NCI-H146 (cell line): ENCODE measurements around the gene C4BPA.

Experiments
- DNase-seq: peaks from one replicate; lab custom pipeline; 2025; lab: John Stamatoyannopoulos, UW

C4BPA gene

GRCh38 chr1:207077470-207078377 is 26.3 kb upstream of the C4BPA start:
- DNase-seq: peak; percentile 42

DNA sequence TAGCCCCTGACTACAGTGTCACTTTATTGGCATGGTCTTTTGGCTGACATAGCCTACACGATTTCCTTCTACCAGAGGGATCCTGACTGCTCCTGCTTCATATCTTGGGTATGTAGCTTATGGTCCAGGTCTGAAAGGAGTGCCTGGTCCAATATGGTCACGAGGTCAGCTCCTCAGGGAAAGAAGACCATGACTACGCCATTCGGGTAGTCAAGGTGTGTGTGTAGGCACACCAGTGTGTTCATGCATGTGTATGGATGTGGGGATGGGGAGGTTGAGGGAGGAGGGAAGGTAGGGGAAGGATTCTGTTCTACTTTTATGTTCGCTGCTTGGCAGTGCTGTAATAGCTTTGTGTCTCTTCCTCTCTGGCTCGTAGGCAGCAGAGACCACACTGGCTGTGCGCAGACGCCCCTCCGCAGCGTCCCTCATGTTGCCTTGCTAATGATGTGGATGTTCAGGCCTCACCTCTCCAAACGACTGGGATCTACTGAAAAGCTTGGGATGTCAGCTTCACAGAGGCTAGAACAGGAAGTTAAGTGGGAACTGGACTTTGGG is 25.4 kb upstream of the C4BPA start:
- DNase-seq: no peak

DNA sequence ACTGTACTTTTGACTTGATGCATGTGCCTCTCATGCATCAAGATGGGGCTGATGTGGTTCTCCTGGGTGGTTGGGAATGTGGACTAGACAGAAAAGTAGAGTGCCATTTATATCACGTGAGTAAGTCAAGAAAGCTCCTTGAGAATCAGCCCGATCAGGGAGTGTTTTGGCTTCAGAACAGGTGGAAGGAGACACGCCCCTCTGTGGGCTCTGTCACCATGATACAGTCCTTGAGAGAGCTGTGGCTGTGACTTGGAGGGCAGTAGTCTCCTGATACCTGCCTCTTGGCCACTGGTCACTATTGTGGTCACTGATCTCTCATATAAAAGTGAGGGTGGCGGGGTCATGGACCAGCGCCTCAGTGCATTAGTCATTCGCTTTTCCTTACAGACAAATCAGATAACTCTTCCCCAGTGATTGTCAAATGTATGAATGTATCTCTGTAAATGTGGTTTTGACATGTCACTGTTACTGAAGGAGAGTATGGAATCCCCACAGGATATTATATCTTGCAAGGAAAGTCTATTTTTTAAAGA is 24.3 kb upstream of the C4BPA start:
- DNase-seq: no peak

- DNase-seq: no peak
Observed at GRCh38 chr1:207081088-207081487, 22.9 kb upstream of the C4BPA start.

DNA sequence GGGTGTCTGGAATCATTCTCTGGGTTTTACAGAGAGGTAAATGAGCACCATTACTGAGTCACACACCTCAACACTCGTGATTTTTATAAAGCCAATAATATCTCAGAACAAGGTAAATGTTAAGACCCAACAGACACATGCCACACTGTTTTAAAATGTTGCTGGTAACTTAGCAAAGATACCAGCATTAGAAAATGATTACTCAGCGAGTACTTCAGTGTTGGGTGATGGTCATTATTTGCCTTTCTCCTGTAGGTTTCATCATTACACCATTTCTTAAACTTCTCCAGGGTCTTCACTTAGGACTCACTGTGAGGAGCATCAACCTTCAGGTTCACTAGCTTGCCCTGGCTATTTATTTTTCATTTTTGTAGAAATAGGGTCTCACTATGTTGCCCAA is 22.2 kb upstream of the C4BPA start:
- no peak for DNase-seq

DNA sequence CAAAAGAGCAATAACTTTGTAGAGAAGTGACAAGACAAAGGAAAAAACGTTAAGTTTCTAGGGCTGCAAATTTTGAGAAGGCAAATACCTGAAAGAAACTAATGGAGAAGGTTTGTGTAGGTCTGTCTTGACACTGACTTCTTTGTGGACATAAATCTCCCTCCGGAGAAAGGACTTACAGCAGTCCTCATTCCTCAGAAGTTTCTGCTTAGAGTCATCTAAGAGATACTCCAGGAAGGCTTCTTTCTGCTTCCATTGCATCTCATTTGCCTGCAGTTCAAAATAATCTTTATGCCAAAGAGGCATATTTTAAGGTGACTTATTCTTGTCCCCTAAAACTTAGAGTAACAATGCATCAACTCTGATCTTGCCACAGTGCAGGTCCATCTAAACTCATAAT is 19.8 kb upstream of the C4BPA start:
- DNase-seq: no peak

GRCh38 chr1:207084701-207085180 is 19.3 kb upstream of the C4BPA start:
- peak; percentile 45 for DNase-seq

DNA sequence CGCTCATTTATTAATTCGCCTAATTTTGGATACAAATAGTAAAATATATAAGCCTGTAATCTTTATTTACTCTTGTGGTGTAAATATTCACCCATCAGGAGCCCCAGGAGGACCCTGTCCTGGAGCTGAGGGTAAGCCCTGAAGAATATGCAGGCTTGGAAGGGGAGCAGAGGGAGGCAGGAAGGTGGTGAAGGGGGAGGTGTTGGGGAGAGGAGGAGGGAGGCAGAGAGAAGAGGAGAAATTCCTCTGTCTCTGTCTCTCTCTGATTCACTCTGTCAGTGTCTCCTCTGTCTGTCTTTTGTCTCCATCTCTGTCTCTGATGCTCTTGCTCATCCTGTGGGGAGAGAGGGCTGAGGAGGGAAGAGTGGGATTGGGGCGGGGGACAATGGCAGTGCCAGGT is 18.1 kb upstream of the C4BPA start:
- no peak for DNase-seq

DNA sequence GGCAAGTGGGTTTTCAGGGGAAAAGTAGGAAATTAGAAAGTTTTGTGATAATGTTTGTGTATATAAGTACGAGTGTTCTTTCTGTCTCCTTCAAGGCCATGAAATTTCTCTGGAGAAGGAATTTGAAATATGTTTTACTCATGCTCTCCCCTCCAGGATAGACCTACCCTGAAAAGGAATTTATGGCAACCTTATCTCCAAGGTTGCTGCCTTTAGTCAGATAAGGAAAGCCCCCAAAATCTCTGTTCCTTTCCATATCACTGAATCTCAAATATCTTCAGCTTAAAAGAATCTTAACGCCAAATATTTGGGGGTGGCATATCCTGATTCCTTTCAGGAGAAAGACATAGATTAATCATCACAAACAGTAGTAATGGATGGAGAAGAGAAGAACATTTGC is 15.9 kb upstream of the C4BPA start:
- no peak for DNase-seq

DNA sequence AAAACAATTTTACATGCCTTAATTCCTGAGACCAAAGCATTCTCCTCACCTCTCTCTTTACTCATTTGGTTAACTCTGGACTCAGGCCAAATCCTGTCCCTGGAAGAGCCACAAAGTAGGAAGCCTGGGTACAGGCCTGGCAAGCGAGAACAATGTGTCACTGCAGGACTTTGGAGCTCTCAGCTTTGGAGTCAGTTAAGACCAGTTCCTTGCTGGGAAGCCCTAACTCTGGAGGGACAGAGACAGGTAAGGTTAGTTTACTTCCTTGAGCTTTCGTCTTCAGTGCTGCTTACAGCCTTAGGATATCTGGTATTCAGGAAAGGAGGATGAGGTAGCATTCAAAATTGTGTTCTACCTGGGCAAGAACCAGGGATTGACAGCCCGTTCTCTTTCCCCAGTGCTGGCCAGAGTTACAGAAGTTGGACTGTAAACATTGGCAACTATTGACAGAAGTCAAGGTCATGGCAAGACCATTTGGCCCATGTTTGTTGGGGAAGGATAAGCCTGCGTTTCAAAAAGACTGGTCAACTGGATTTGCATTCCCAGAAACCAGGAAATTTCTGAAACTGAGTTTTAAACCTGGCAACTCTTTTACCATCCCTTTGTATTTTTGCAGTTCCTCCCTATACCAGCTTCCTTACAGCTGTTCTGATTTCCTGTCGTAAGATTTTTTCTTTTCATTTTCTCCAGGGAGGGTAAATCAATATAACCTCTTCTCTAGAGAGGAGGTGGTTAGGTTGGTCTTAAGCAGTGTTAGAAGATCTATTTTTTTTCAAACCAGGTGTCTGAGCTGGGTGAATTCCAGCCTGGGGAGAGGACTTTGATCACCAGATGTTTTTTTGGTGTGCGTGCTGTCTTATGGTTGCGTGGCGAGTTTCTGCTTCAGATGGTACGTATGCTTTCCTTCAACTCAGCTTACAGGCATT is 15.1 kb upstream of the C4BPA start, which contains the start of gene C4BPB:
Gene C4BPB, plus strand, starts transcription at position 160 of the 926 bp plus-strand sequence. Its CDS starts 672 bp downstream, at position 832.
- DNase-seq: no peak

- DNase-seq: no peak
Observed at GRCh38 chr1:207089627-207090355, 14.2 kb upstream of the C4BPA start.

DNA sequence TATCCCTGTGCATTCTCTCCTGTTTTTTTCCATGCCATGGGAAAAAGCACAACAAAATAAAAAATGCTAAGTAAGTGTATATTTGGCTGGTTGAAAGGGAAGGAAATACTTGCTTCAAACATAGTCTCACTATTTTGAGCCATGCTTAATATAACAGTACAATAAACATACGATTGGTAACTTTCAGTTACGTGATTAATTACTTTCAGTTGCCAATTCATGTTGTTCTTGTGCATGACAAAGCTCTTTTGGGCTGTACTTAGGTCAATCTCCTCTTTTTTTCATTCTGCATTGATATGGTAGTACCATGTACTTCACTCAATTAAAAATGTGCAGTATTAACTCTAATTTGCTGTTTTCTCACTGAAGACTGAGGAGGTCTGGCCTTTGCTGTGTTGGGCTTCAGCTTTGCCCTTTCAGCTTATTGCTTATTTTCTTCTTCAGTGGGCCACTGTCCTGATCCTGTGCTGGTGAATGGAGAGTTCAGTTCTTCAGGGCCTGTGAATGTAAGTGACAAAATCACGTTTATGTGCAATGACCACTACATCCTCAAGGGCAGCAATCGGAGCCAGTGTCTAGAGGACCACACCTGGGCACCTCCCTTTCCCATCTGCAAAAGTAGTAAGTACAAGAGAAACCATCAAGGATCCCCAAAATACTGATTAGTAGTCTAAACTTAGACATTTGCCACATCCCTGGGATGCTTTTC is 12.7 kb upstream of the C4BPA start:
- DNase-seq: no peak

GRCh38 chr1:207093944-207094343 is 10.1 kb upstream of the C4BPA start:
- no peak for DNase-seq

GRCh38 chr1:207097871-207098324 is 6.1 kb upstream of the C4BPA start:
- DNase-seq: no peak

GRCh38 chr1:207101720-207102119 is 2.3 kb upstream of the C4BPA start:
- DNase-seq: no peak

DNA sequence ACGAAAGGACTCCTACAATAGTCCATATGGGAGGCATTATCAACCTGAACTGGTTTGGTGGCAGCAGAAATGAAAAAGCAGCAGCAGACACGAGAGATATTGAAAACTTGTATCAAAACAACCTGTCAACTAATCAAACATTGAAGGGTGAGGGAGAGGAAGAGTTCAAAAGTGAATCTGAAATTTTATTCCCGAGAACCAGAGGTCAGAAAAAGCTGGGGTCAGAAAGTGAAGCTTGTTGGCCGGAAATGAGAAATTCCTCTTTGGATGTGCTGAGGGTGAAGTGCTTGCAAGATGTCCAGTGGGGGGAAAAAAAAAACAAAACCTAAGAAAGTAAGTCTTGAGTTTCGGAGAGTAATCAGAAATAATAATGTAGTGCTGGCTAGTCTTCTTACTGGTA is 1.9 kb upstream of the C4BPA start:
- DNase-seq: no peak

GRCh38 chr1:207102659-207103058 is 1.4 kb upstream of the C4BPA start:
- DNase-seq: no peak

DNA sequence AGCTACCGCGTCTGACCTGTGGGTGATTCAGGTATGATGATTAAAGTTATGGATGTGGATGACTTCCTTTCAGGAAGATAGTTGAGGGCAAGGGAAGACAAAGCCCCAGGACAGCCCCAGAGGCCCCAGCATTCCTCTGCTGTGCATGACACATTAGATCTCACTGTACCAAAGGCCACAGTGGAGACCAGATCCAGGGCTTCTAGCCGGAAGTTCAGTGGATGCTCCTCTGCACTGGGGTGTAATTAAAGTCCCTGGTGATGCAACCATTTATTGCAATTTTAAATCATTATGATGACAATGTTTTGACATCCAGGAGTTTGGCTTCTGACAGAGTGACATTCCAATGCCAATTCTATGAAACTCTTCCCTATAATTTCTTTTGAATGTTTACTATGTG is 5.0 kb downstream of the C4BPA start:
- no peak for DNase-seq

GRCh38 chr1:207112616-207113296 is 8.7 kb downstream of the C4BPA start:
- no peak for DNase-seq

DNA sequence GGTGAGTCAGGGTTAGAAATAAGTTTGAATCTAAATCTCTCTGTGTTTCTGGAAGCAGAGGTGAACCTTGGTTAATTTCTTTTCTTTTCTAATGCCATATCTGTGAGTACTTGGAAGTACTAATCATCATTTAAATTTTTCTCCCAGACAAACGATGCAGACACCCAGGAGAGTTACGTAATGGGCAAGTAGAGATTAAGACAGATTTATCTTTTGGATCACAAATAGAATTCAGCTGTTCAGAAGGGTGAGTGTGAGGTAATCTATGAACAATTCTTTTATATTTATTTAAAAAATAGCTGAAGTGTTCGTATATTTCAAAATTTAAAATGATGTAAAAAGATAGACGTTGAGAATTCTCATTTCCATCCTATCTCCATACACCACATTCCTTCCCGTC is 11.2 kb downstream of the C4BPA start:
- no peak for DNase-seq
